ENCODE measurements around the gene TTC39A.

Gene TTC39A

GRCh38 chr1:51336711-51337110 is 6.3 kb upstream of the TTC39A start:
- no peaks in the 10 kb centered on the region for H3K36me3 ChIP-seq (ENCODE audit: insufficient read depth, low read length)

GRCh38 chr1:51336004-51336403 is 5.6 kb upstream of the TTC39A start:
- H3K4me2 ChIP-seq (ENCODE audit: low read length) = no peak overlapping the region

More at GRCh38 chr1:51336711-51337110, 6.3 kb upstream of the TTC39A start:
- Histone ChIP-seq H3K79me2 (ENCODE audit: insufficient read depth, low read length) (no peaks in the 10 kb centered on the region), H3K27ac (ENCODE audit: low read depth, low read length, poor library complexity, severe bottlenecking) (no peak overlapping the region), H3K27me3 (ENCODE audit: insufficient read depth, low read length) (no peaks in the 10 kb centered on the region), H4K20me1 (ENCODE audit: insufficient read depth, low read length) (no peaks in the 10 kb centered on the region), H3K9me3 (ENCODE audit: low read length) (no peaks in the 10 kb centered on the region), H3F3A (ENCODE audit: insufficient read depth, low read length) (no peaks in the 10 kb centered on the region), H3K4me2 (ENCODE audit: low read length) (no peak overlapping the region), H3K9me2 (ENCODE audit: low read depth, low read length) (no peaks in the 10 kb centered on the region), H2AFZ (ENCODE audit: low read length) (no peak overlapping the region), H3K4me1 (ENCODE audit: insufficient read depth, low read length, severe bottlenecking) (no peaks in the 10 kb centered on the region), H3K9ac (ENCODE audit: low read length) (no peak overlapping the region), H3K4me3 (ENCODE audit: low read depth, low read length, poor library complexity, severe bottlenecking) (no peak overlapping the region)
- no peak for TF ChIP-seq EZH2 (IDR thresholded peaks at IDR 0.05; ENCODE audit: borderline replicate concordance, low read length)

DNA sequence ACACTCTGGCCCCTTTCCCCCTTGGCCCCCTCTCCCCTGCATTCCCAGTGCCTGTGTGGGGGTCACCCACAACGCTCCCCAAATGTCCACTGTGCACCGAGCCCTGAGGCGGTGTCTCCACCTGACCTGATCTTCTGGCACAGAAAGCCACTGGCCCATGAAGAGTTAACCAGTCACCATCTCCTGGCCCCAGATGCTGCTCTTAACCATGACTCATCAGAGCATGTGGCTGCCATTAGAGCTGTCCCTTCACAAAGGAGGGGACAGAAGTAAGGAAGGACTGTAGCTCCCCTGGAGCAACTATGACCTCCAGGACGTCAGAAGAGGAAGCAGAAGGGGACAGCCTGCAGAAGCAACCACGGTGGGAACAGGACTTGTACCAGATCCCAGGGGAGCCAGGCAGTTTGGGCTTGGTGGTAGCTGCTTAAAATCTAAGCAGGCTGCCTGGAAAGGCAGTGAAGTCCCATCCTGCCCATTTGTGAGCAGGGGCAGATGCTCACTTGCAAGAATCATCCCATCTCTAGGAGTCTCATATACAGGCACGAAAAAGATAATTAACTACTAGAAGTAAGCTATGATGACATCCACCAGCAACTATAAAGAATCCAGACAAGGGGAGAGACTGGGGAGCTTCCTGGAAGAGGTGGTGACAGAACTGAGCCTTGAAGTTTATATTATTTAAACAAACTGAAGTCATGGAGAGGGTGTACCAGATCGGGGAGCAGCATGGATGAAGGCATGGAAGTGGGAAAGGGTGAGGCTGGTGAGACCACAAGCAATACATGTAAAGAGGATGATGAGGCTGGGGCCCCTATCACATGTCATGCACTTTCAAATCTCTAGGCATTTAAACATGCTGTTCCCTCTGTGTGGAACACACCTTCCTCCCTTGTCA is 1.1 kb upstream of the TTC39A start:
- TF ChIP-seq EZH2 (IDR thresholded peaks at IDR 0.05; ENCODE audit: borderline replicate concordance, low read length) = no peak
- TF ChIP-seq, protein P1, sequence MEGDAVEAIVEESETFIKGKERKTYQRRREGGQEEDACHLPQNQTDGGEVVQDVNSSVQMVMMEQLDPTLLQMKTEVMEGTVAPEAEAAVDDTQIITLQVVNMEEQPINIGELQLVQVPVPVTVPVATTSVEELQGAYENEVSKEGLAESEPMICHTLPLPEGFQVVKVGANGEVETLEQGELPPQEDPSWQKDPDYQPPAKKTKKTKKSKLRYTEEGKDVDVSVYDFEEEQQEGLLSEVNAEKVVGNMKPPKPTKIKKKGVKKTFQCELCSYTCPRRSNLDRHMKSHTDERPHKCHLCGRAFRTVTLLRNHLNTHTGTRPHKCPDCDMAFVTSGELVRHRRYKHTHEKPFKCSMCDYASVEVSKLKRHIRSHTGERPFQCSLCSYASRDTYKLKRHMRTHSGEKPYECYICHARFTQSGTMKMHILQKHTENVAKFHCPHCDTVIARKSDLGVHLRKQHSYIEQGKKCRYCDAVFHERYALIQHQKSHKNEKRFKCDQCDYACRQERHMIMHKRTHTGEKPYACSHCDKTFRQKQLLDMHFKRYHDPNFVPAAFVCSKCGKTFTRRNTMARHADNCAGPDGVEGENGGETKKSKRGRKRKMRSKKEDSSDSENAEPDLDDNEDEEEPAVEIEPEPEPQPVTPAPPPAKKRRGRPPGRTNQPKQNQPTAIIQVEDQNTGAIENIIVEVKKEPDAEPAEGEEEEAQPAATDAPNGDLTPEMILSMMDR (IDR thresholded peaks at IDR 0.05; ENCODE audit: low read length) = no peak
- H3K9me3 ChIP-seq (ENCODE audit: low read length) = no peaks in the 10 kb centered on the region
- no peaks in the 10 kb centered on the region for H3F3A ChIP-seq (ENCODE audit: insufficient read depth, low read length)
- H3K27me3 ChIP-seq (ENCODE audit: insufficient read depth, low read length) = 0 out of 2 replicates have a peak, but pooled peaks cover 6% of the 10 kb centered on the region
- no peak overlapping the region for H3K9ac ChIP-seq (ENCODE audit: low read length)
- peak overlapping the region; percentile 74; the same call in 1 of the 2 replicates for H3K4me2 ChIP-seq (ENCODE audit: low read length)
- no peaks in the 10 kb centered on the region for H3K36me3 ChIP-seq (ENCODE audit: insufficient read depth, low read length)
- H4K20me1 ChIP-seq (ENCODE audit: insufficient read depth, low read length) = no peaks in the 10 kb centered on the region
- no peak overlapping the region for H3K27ac ChIP-seq (ENCODE audit: low read depth, low read length, poor library complexity, severe bottlenecking)
- no peak overlapping the region for H2AFZ ChIP-seq (ENCODE audit: low read length)
- peaks cover 8% of the 10 kb centered on the region for H3K4me1 ChIP-seq (ENCODE audit: insufficient read depth, low read length, severe bottlenecking)
- H3K4me3 ChIP-seq (ENCODE audit: low read depth, low read length, poor library complexity, severe bottlenecking) = no peak overlapping the region
- H3K9me2 ChIP-seq (ENCODE audit: low read depth, low read length) = no peaks in the 10 kb centered on the region
- no peaks in the 10 kb centered on the region for H3K79me2 ChIP-seq (ENCODE audit: insufficient read depth, low read length)

More at GRCh38 chr1:51336004-51336403, 5.6 kb upstream of the TTC39A start:
- Histone ChIP-seq H3K4me1 (ENCODE audit: insufficient read depth, low read length, severe bottlenecking) (peaks cover 3% of the 10 kb centered on the region), H3K79me2 (ENCODE audit: insufficient read depth, low read length) (no peaks in the 10 kb centered on the region), H4K20me1 (ENCODE audit: insufficient read depth, low read length) (no peaks in the 10 kb centered on the region), H3K9ac (ENCODE audit: low read length) (no peak overlapping the region), H3K36me3 (ENCODE audit: insufficient read depth, low read length) (no peaks in the 10 kb centered on the region), H2AFZ (ENCODE audit: low read length) (no peak overlapping the region), H3K9me3 (ENCODE audit: low read length) (no peaks in the 10 kb centered on the region), H3K27me3 (ENCODE audit: insufficient read depth, low read length) (0 out of 2 replicates have a peak, but pooled peaks cover 3% of the 10 kb centered on the region), H3K9me2 (ENCODE audit: low read depth, low read length) (no peaks in the 10 kb centered on the region), H3K27ac (ENCODE audit: low read depth, low read length, poor library complexity, severe bottlenecking) (no peak overlapping the region), H3K4me3 (ENCODE audit: low read depth, low read length, poor library complexity, severe bottlenecking) (no peak overlapping the region), H3F3A (ENCODE audit: insufficient read depth, low read length) (no peaks in the 10 kb centered on the region)
- TF ChIP-seq, protein P1 (IDR thresholded peaks at IDR 0.05; ENCODE audit: low read length) = no peak
- no peak for TF ChIP-seq EZH2 (IDR thresholded peaks at IDR 0.05; ENCODE audit: borderline replicate concordance, low read length)
